ENCODE data around the gene SELENOI.

DNA sequence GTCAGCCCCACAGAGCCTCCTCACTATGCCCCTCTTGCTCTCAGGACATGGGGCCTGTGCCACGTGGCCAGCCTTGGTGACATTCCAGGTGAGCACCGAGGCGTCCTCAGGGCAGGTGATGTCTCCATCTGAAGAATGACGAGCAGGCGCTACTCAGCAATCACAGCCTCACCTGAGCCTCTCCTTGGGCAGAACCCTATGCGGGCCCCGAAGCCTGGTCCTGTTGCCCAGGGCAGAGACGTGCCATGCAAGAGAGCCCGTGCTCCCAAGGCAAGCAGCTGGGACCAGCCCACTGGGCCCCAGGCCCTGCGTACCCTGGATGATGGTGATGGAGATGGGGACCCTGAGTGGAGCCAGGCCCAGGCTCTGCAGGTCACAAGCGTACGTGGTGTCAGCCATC is 32.5 kb upstream of the SELENOI start:
- no peak for TF ChIP-seq FOS (IDR thresholded peaks at IDR 0.05; ENCODE audit: borderline replicate concordance, insufficient read depth, low read length)
- TF ChIP-seq, protein P1, sequence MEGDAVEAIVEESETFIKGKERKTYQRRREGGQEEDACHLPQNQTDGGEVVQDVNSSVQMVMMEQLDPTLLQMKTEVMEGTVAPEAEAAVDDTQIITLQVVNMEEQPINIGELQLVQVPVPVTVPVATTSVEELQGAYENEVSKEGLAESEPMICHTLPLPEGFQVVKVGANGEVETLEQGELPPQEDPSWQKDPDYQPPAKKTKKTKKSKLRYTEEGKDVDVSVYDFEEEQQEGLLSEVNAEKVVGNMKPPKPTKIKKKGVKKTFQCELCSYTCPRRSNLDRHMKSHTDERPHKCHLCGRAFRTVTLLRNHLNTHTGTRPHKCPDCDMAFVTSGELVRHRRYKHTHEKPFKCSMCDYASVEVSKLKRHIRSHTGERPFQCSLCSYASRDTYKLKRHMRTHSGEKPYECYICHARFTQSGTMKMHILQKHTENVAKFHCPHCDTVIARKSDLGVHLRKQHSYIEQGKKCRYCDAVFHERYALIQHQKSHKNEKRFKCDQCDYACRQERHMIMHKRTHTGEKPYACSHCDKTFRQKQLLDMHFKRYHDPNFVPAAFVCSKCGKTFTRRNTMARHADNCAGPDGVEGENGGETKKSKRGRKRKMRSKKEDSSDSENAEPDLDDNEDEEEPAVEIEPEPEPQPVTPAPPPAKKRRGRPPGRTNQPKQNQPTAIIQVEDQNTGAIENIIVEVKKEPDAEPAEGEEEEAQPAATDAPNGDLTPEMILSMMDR (IDR thresholded peaks at IDR 0.05; ENCODE audit: extremely low read depth in 1 of 2, insufficient read depth in 1 of 2, low read depth in 1 of 2, low read length in 2 of 2): no peak
- TF ChIP-seq, protein P2, sequence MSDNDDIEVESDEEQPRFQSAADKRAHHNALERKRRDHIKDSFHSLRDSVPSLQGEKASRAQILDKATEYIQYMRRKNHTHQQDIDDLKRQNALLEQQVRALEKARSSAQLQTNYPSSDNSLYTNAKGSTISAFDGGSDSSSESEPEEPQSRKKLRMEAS (IDR thresholded peaks at IDR 0.05; ENCODE audit: insufficient read depth, insufficient read length): no peak
- TF ChIP-seq POLR2A (IDR thresholded peaks at IDR 0.05; ENCODE audit: low read depth, low read length): no peak
- TF ChIP-seq POLR2AphosphoS5 (IDR thresholded peaks at IDR 0.05; ENCODE audit: insufficient read depth, low read depth, low read length): no peak
- TF ChIP-seq EZH2 (IDR thresholded peaks at IDR 0.05; ENCODE audit: borderline replicate concordance, low read depth, low read length, severe bottlenecking): no peak
